HEK293 (cell line): Measurements from ENCODE around the gene MRPS22.

Source experiments
- CTCF ChIA-PET: fragments of 350-600 bp; formaldehyde crosslinking; extraction: SDS; loops from one replicate; lab custom pipeline; 2021; ENCODE audit warnings: antibody characterized with exemption; lab: Yijun Ruan, JAX
- POLR2A ChIA-PET: fragments of 300-600 bp; formaldehyde crosslinking; extraction: SDS; loops from one replicate; lab custom pipeline; 2020; ENCODE audit warnings: antibody characterized with exemption, inconsistent platforms; lab: Yijun Ruan, JAX
- H3K27ac ChIP-seq: fragments of 200-500 bp; sonication (Bioruptor generic); 2 replicates; pipeline ENCODE4 v1.5.1; 2014; ENCODE audit warnings: low read depth, low read length, control low read depth, inconsistent platforms; ENCODE audit errors: extremely low read depth
- H3K36me3 ChIP-seq, 2 experiments: fragments of 200-500 bp in 1 of 2; sonication (Bioruptor generic) in 1 of 2; 1 replicate in 1 of 2; 2 replicates in 1 of 2; pipeline ENCODE4 v1.5.1; 2014 to 2017; ENCODE audit warnings: inconsistent platforms in 2 of 2, low read length in 2 of 2; ENCODE audit not compliant: control insufficient read depth in 2 of 2, insufficient read depth in 1 of 2
- H3K4me1 ChIP-seq: fragments of 200-500 bp; sonication (Bioruptor generic); 2 replicates; pipeline ENCODE4 v1.5.1; 2014; ENCODE audit warnings: mild to moderate bottlenecking, low read length, inconsistent platforms; ENCODE audit not compliant: control insufficient read depth, insufficient read depth
- H3K4me3 ChIP-seq: 2 replicates; pipeline ENCODE4 v1.5.1; 2011; ENCODE audit warnings: low read depth, mild to moderate bottlenecking, control low read depth, low read length, moderate library complexity
- H3K9me3 ChIP-seq: fragments of 200-500 bp; sonication (Bioruptor generic); 2 replicates; pipeline ENCODE4 v1.5.1; 2014; ENCODE audit warnings: low read depth, low read length, inconsistent platforms; ENCODE audit not compliant: control insufficient read depth, insufficient read depth
- HOXC10 ChIP-seq: sonication (generic); formaldehyde crosslinking; IDR thresholded peaks from 2 replicates; pipeline ENCODE4 v1.8.1; 2023; ENCODE audit warnings: mild to moderate bottlenecking, missing genetic modification reagents
- MYNN ChIP-seq: fragments of 450-650 bp; formaldehyde crosslinking; IDR thresholded peaks from 2 replicates; pipeline ENCODE4 v1.5.1; 2016; ENCODE audit warnings: missing biosample characterization, missing genetic modification characterization, borderline replicate concordance
- PRDM10 ChIP-seq: fragments of 450-650 bp; formaldehyde crosslinking; IDR thresholded peaks from 2 replicates; pipeline ENCODE4 v1.5.1; 2016; ENCODE audit warnings: missing biosample characterization, missing genetic modification characterization
- PRDM2 ChIP-seq: fragments of 450-650 bp; formaldehyde crosslinking; IDR thresholded peaks from 2 replicates; pipeline ENCODE4 v1.5.1; 2016; ENCODE audit warnings: missing biosample characterization, missing genetic modification characterization, borderline replicate concordance
- SCRT2 ChIP-seq: fragments of 450-650 bp; formaldehyde crosslinking; IDR thresholded peaks from 2 replicates; pipeline ENCODE4 v1.5.1; 2016; ENCODE audit warnings: missing biosample characterization, missing genetic modification characterization
- SP3 ChIP-seq: fragments of 450-650 bp; formaldehyde crosslinking; IDR thresholded peaks from 2 replicates; pipeline ENCODE4 v1.5.1; 2016; ENCODE audit warnings: missing biosample characterization, missing genetic modification characterization
- SP7 ChIP-seq: fragments of 450-650 bp; formaldehyde crosslinking; IDR thresholded peaks from 2 replicates; pipeline ENCODE4 v1.5.1; 2016; ENCODE audit warnings: missing biosample characterization, missing genetic modification characterization
- YY1 ChIP-seq: fragments of 450-650 bp; formaldehyde crosslinking; IDR thresholded peaks from 2 replicates; pipeline ENCODE4 v1.5.1; 2018; ENCODE audit warnings: missing biosample characterization, missing genetic modification characterization
- ZBTB17 ChIP-seq: fragments of 450-650 bp; formaldehyde crosslinking; IDR thresholded peaks from 2 replicates; pipeline ENCODE4 v1.5.1; 2016; ENCODE audit warnings: missing biosample characterization, missing genetic modification characterization
- ZBTB21 ChIP-seq: fragments of 450-650 bp; formaldehyde crosslinking; IDR thresholded peaks from 2 replicates; pipeline ENCODE4 v1.5.1; 2017; ENCODE audit warnings: missing biosample characterization, missing genetic modification characterization
- ZBTB44 ChIP-seq: fragments of 450-650 bp; IDR thresholded peaks from 2 replicates; pipeline ENCODE4 v1.5.1; 2018; ENCODE audit warnings: missing biosample characterization, mild to moderate bottlenecking, missing genetic modification characterization
- ZFP69B ChIP-seq: fragments of 450-650 bp; formaldehyde crosslinking; IDR thresholded peaks from 2 replicates; pipeline ENCODE4 v1.5.1; 2016; ENCODE audit warnings: missing biosample characterization, missing genetic modification characterization
- ZNF169 ChIP-seq: fragments of 450-650 bp; formaldehyde crosslinking; IDR thresholded peaks from 2 replicates; pipeline ENCODE4 v1.5.1; 2016; ENCODE audit warnings: missing biosample characterization, missing genetic modification characterization
- ZNF26 ChIP-seq: fragments of 450-650 bp; formaldehyde crosslinking; IDR thresholded peaks from 2 replicates; pipeline ENCODE4 v1.5.1; 2016; ENCODE audit warnings: missing biosample characterization, missing genetic modification characterization
- ZNF514 ChIP-seq: fragments of 450-650 bp; formaldehyde crosslinking; IDR thresholded peaks from 2 replicates; pipeline ENCODE4 v1.5.1; 2016; ENCODE audit warnings: missing biosample characterization, missing genetic modification characterization
- ZNF555 ChIP-seq: fragments of 450-650 bp; formaldehyde crosslinking; conservative IDR thresholded peaks from 2 replicates; pipeline ENCODE4 v1.5.1; 2017; ENCODE audit warnings: missing biosample characterization, mild to moderate bottlenecking, missing genetic modification characterization, inconsistent platforms
- ZNF580 ChIP-seq: fragments of 450-650 bp; formaldehyde crosslinking; IDR thresholded peaks from 2 replicates; pipeline ENCODE4 v1.5.1; 2016; ENCODE audit warnings: missing biosample characterization, missing genetic modification characterization
- ZNF585B ChIP-seq: fragments of 450-650 bp; formaldehyde crosslinking; IDR thresholded peaks from 2 replicates; pipeline ENCODE4 v1.5.1; 2016; ENCODE audit warnings: missing biosample characterization, missing genetic modification characterization
- ZNF596 ChIP-seq: fragments of 450-650 bp; IDR thresholded peaks from 2 replicates; pipeline ENCODE4 v1.5.0; 2018; ENCODE audit warnings: missing biosample characterization, mild to moderate bottlenecking, missing genetic modification characterization, moderate library complexity
- ZNF645 ChIP-seq: fragments of 450-650 bp; formaldehyde crosslinking; IDR thresholded peaks from 2 replicates; pipeline ENCODE4; 2016; ENCODE audit warnings: missing biosample characterization, missing genetic modification characterization
- ZNF701 ChIP-seq: fragments of 450-650 bp; formaldehyde crosslinking; IDR thresholded peaks from 2 replicates; pipeline ENCODE4 v1.5.1; 2016; ENCODE audit warnings: missing biosample characterization, missing genetic modification characterization
- ZNF747 ChIP-seq: fragments of 450-650 bp; formaldehyde crosslinking; IDR thresholded peaks from 2 replicates; pipeline ENCODE4 v1.5.1; 2016; ENCODE audit warnings: missing biosample characterization, missing genetic modification characterization
- ZNF777 ChIP-seq: fragments of 450-650 bp; formaldehyde crosslinking; IDR thresholded peaks from 2 replicates; pipeline ENCODE4 v1.5.1; 2017; ENCODE audit warnings: missing biosample characterization, missing genetic modification characterization, borderline replicate concordance
- ZSCAN23 ChIP-seq: fragments of 450-650 bp; formaldehyde crosslinking; IDR thresholded peaks from 2 replicates; pipeline ENCODE4 v1.5.1; 2016; ENCODE audit warnings: missing biosample characterization, missing genetic modification characterization
- ZSCAN30 ChIP-seq: fragments of 450-650 bp; IDR thresholded peaks from 2 replicates; pipeline ENCODE4 v1.5.1; 2018; ENCODE audit warnings: missing biosample characterization, mild to moderate bottlenecking, missing genetic modification characterization, moderate library complexity

The MRPS22 gene

GRCh38 chr3:139338405-139338804, 5.4 kb upstream of the MRPS22 start (continued):
- TF ChIP-seq PRDM2 (tag by site-specific recombination), result no peak
- no peak for TF ChIP-seq HOXC10 (CRISPR knock-in tag)
- no peak for TF ChIP-seq YY1
- TF ChIP-seq ZBTB17 (tag by site-specific recombination), result no peak
- TF ChIP-seq ZNF514 (tag by site-specific recombination), result no peak
- TF ChIP-seq ZSCAN30 (tag by site-specific recombination), result no peak
- no peak for TF ChIP-seq ZNF747 (tag by site-specific recombination)
- TF ChIP-seq ZFP69B, result no peak
- no peak for TF ChIP-seq ZNF555 (tag by site-specific recombination)
- TF ChIP-seq ZNF701, result no peak
- TF ChIP-seq ZNF645 (tag by site-specific recombination), result no peak
- TF ChIP-seq ZBTB21 (tag by site-specific recombination), result no peak
- TF ChIP-seq MYNN, result no peak
- no peak for TF ChIP-seq ZNF26 (tag by site-specific recombination)
- no peak for TF ChIP-seq ZNF777 (tag by site-specific recombination)
- no peak for TF ChIP-seq ZNF596
- TF ChIP-seq ZNF585B, result no peak

GRCh38 chr3:139339219-139339906, 4.5 kb upstream of the MRPS22 start:
- Histone ChIP-seq H3K36me3 (no peaks in the 10 kb centered on the region), H3K4me3 (no peak overlapping the region), H3K27ac (no peak overlapping the region), H3K4me1 (no peaks in the 10 kb centered on the region), H3K9me3 (no peaks in the 10 kb centered on the region)
- POLR2A ChIA-PET, result interaction anchor here (0.6 kb wide), 1 partner anchor 520 kb away, joined by 5 read pairs; no protein-coding TSS in a partner anchor
- CTCF ChIA-PET, result no interaction called here
- TF ChIP-seq PRDM10 (tag by site-specific recombination), result no peak
- TF ChIP-seq SCRT2, result no peak
- TF ChIP-seq ZNF580, result no peak
- no peak for TF ChIP-seq SP3 (tag by site-specific recombination)
- TF ChIP-seq ZNF169 (tag by site-specific recombination), result no peak
- no peak for TF ChIP-seq ZSCAN23
- TF ChIP-seq ZBTB44, result no peak
- no peak for TF ChIP-seq SP7 (tag by site-specific recombination)
